ENCODE data around the gene SPTBN2. TPM values are rescaled to one million over a fixed set of nuclear protein-coding genes. Genes with fewer than 3 reads are reported as not detected.

SPTBN2 gene
- total RNA-seq, 3 donors from 2014 or later, result 0.81 to 0.92 (median 0.82) TPM

GRCh38 chr11:66688561-66689534 lies 40.2 kb downstream of the SPTBN2 start:
- H3K36me3 Mint-ChIP-seq (ENCODE audit: insufficient read depth), result no peaks in the 10 kb centered on the region
- H3K4me1 Mint-ChIP-seq (ENCODE audit: low read depth), result no peaks in the 10 kb centered on the region
- no peak overlapping the region for H3K4me3 Mint-ChIP-seq
- H3K27me3 Mint-ChIP-seq (ENCODE audit: low read depth), result peaks cover 6% of the 10 kb centered on the region
- no peak for DNase-seq
- ATAC-seq, result no peak
- no peaks in the 10 kb centered on the region for H3K9me3 Mint-ChIP-seq

GRCh38 chr11:66687831-66688281 lies 41.2 kb downstream of the SPTBN2 start:
- H3K36me3 Mint-ChIP-seq (ENCODE audit: insufficient read depth), result no peaks in the 10 kb centered on the region
- H3K4me3 Mint-ChIP-seq, result no peak overlapping the region
- no peaks in the 10 kb centered on the region for H3K4me1 Mint-ChIP-seq (ENCODE audit: low read depth)
- no peak for DNase-seq
- H3K27me3 Mint-ChIP-seq (ENCODE audit: low read depth), result peaks cover 6% of the 10 kb centered on the region
- ATAC-seq, result no peak
- no peaks in the 10 kb centered on the region for H3K9me3 Mint-ChIP-seq

- H3K9me3 Mint-ChIP-seq, result no peaks in the 10 kb centered on the region
- ATAC-seq (no peak), DNase-seq (no peak)
- no peaks in the 10 kb centered on the region for H3K4me1 Mint-ChIP-seq (ENCODE audit: low read depth)
- peaks cover 6% of the 10 kb centered on the region for H3K27me3 Mint-ChIP-seq (ENCODE audit: low read depth)
- H3K4me3 Mint-ChIP-seq, result no peak overlapping the region
- H3K36me3 Mint-ChIP-seq (ENCODE audit: insufficient read depth), result no peaks in the 10 kb centered on the region
These were observed 41.9 kb downstream of the SPTBN2 start for GRCh38 chr11:66686801-66687750.

GRCh38 chr11:66686100-66686785 lies 42.8 kb downstream of the SPTBN2 start:
- DNase-seq (no peak), ATAC-seq (no peak)
- Mint-ChIP-seq H3K36me3 (ENCODE audit: insufficient read depth) (no peaks in the 10 kb centered on the region), H3K4me3 (no peak overlapping the region), H3K4me1 (ENCODE audit: low read depth) (no peaks in the 10 kb centered on the region), H3K27me3 (ENCODE audit: low read depth) (peaks cover 6% of the 10 kb centered on the region), H3K9me3 (no peaks in the 10 kb centered on the region)

GRCh38 chr11:66685276-66686099 lies 43.5 kb downstream of the SPTBN2 start:
- no peak overlapping the region for H3K4me3 Mint-ChIP-seq
- no peaks in the 10 kb centered on the region for H3K4me1 Mint-ChIP-seq (ENCODE audit: low read depth)
- H3K27me3 Mint-ChIP-seq (ENCODE audit: low read depth), result peaks cover 6% of the 10 kb centered on the region
- H3K36me3 Mint-ChIP-seq (ENCODE audit: insufficient read depth), result no peaks in the 10 kb centered on the region
- no peaks in the 10 kb centered on the region for H3K9me3 Mint-ChIP-seq
- DNase-seq (no peak), ATAC-seq (no peak)

GRCh38 chr11:66684635-66685034 lies 44.4 kb downstream of the SPTBN2 start:
- Mint-ChIP-seq H3K9me3 (no peaks in the 10 kb centered on the region), H3K36me3 (ENCODE audit: insufficient read depth) (no peaks in the 10 kb centered on the region), H3K4me3 (no peak overlapping the region), H3K27me3 (ENCODE audit: low read depth) (peaks cover 6% of the 10 kb centered on the region), H3K4me1 (ENCODE audit: low read depth) (no peaks in the 10 kb centered on the region)
- DNase-seq (no peak), ATAC-seq (no peak)

GRCh38 chr11:66683877-66684276 lies 45.1 kb downstream of the SPTBN2 start:
- Mint-ChIP-seq H3K4me3 (no peak overlapping the region), H3K27me3 (ENCODE audit: low read depth) (peaks cover 6% of the 10 kb centered on the region), H3K4me1 (ENCODE audit: low read depth) (no peaks in the 10 kb centered on the region), H3K36me3 (ENCODE audit: insufficient read depth) (no peaks in the 10 kb centered on the region), H3K9me3 (no peaks in the 10 kb centered on the region)
- DNase-seq (no peak), ATAC-seq (no peak)

- Mint-ChIP-seq H3K36me3 (ENCODE audit: insufficient read depth) (peaks cover 5% of the 10 kb centered on the region), H3K9me3 (no peaks in the 10 kb centered on the region), H3K27me3 (ENCODE audit: low read depth) (peaks cover 1% of the 10 kb centered on the region), H3K4me1 (ENCODE audit: low read depth) (peaks cover 20% of the 10 kb centered on the region), H3K4me3 (no peak overlapping the region)
- DNase-seq (no peak), ATAC-seq (no peak)
These were observed 47.9 kb downstream of the SPTBN2 start for GRCh38 chr11:66680966-66681645.

- peaks cover 38% of the 10 kb centered on the region for H3K4me1 Mint-ChIP-seq (ENCODE audit: low read depth)
These were observed 51.2 kb downstream of the SPTBN2 start, which contains the start of gene RBM4B for GRCh38 chr11:66677599-66678375. RBM4B (minus strand) TSS chr11:66677887; CDS start chr11:66677079, 808 bp downstream.

GRCh38 chr11:66676931-66677598 lies 52.0 kb downstream of the SPTBN2 start:
- DNase-seq (no peak), ATAC-seq (no peak)
- Mint-ChIP-seq H3K36me3 (ENCODE audit: insufficient read depth) (peaks cover 10% of the 10 kb centered on the region), H3K27me3 (ENCODE audit: low read depth) (no peaks in the 10 kb centered on the region), H3K9me3 (no peaks in the 10 kb centered on the region), H3K4me3 (peak overlapping the region; percentile 91), H3K4me1 (ENCODE audit: low read depth) (peaks cover 39% of the 10 kb centered on the region)

More at GRCh38 chr11:66677599-66678375, 51.2 kb downstream of the SPTBN2 start, which contains the start of gene RBM4B:
- no peaks in the 10 kb centered on the region for H3K27me3 Mint-ChIP-seq (ENCODE audit: low read depth)
- DNase-seq (peak; percentile 90), ATAC-seq (peak; percentile 92 to 95)
- H3K4me3 Mint-ChIP-seq, result peak within 1 kb of the TSS; percentile 91
- no peaks in the 10 kb centered on the region for H3K9me3 Mint-ChIP-seq
- peaks cover 10% of the 10 kb centered on the region for H3K36me3 Mint-ChIP-seq (ENCODE audit: insufficient read depth)

GRCh38 chr11:66676282-66676919 lies 52.6 kb downstream of the SPTBN2 start:
- Mint-ChIP-seq H3K36me3 (ENCODE audit: insufficient read depth) (peaks cover 10% of the 10 kb centered on the region), H3K4me1 (ENCODE audit: low read depth) (peaks cover 39% of the 10 kb centered on the region), H3K9me3 (no peaks in the 10 kb centered on the region), H3K27me3 (ENCODE audit: low read depth) (no peaks in the 10 kb centered on the region), H3K4me3 (peak overlapping the region; percentile 91)
- no peak for DNase-seq
- ATAC-seq, result no peak
